ENCODE measurements around the gene NAT8L.
A peak's percentile ranks its signal among the peaks of the same experiment; 100 is the strongest.

NAT8L gene

DNA sequence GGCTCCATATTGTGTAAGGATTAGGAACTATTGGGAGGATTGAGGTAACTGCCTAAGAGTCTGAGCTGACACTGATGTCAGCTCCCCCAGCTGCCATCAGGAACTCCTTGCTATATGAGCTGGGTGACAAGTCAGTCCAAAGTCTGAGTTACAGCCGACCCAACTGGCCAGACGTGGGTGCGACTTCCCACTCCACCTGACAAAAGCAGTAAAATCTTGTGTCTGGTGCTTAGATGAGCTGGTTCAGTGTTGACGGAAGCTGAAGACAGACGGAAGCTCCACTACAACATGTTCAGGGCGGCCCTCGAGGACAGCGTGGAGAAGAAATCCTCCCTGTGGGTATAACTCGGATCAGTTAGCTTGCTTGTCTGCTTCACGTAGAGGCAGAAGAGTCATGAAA lies 22.8 kb upstream of the NAT8L start:
- no peak overlapping the region for H3K4me3 ChIP-seq (ENCODE audit: low read depth, low read length)
- TF ChIP-seq, protein P1, sequence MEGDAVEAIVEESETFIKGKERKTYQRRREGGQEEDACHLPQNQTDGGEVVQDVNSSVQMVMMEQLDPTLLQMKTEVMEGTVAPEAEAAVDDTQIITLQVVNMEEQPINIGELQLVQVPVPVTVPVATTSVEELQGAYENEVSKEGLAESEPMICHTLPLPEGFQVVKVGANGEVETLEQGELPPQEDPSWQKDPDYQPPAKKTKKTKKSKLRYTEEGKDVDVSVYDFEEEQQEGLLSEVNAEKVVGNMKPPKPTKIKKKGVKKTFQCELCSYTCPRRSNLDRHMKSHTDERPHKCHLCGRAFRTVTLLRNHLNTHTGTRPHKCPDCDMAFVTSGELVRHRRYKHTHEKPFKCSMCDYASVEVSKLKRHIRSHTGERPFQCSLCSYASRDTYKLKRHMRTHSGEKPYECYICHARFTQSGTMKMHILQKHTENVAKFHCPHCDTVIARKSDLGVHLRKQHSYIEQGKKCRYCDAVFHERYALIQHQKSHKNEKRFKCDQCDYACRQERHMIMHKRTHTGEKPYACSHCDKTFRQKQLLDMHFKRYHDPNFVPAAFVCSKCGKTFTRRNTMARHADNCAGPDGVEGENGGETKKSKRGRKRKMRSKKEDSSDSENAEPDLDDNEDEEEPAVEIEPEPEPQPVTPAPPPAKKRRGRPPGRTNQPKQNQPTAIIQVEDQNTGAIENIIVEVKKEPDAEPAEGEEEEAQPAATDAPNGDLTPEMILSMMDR (IDR thresholded peaks at IDR 0.05; ENCODE audit: low read depth, low read length, missing control alignments) = no peak
- no peak for DNase-seq (ENCODE audit: low read depth)

DNA sequence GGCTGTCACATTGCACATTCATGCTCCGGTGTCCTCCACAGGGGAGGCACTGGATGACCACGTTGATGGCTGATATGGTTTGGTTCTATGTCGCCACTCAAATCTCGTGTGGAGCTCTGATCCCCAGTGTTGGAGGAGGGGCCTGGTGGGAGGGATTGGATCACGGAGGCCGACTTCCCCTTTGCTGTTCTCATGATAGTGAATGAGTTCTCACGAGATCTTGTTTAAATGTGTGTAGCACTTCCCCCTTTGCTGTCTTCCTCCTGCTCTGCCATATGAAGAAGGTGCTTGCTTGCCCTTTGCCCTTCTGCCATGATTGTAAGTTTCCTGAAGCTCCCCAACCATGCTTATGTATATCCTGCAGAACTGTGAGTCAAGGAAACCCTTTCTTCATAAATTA lies 22.3 kb upstream of the NAT8L start:
- TF ChIP-seq, protein P1 (IDR thresholded peaks at IDR 0.05; ENCODE audit: low read depth, low read length, missing control alignments) = no peak
- no peak for DNase-seq (ENCODE audit: low read depth)

DNA sequence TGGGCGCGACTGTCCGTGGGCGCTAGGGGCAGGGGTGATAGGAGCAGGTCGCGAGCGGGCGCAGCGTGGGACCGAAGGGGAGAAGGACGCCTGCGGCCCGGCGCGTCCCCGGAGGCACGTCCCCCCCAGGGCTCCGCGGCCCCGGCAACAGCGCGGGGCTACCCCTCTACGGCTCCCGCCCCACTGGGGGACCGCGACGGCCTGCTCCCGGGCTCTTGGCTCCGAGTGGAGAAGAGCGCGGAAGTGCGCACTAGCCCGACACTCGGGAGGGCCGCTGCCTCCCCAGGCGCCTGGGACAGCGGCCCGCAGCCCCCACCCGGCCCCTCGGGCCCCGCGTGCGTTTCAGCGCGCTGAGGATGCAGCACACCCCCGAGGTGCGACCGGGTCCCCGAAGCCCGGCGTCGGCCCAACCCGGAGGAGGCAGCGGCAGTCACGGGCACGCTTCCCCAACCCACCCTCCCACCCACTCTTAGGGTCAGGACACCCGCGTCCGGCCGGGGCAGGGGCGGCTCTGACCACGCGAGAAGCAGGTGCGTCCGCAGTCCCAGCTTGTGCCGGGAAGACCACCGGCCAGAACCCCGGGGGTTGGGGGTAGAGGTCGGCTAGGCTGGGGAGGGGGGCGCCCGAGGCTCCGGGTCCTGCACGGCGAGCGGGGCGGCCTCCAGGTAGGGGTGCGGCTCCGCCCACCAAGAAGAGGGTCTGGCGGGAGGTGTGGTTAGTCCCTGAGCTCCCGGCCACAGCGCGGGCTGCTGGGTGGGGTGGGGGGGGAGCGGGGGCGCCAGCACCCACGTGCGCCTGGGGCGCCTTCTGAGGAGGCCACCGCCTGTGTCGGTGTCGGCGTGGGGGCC lies 18.5 kb upstream of the NAT8L start:
- TF ChIP-seq, protein P1 (IDR thresholded peaks at IDR 0.05; ENCODE audit: low read depth, low read length, missing control alignments) = no peak
- no peak overlapping the region for H3K4me3 ChIP-seq (ENCODE audit: low read depth, low read length)
- DNase-seq (ENCODE audit: low read depth) = no peak

More for the DNA sequence above, 22.3 kb upstream of the NAT8L start:
- H3K4me3 ChIP-seq (ENCODE audit: low read depth, low read length) = no peak overlapping the region

DNA sequence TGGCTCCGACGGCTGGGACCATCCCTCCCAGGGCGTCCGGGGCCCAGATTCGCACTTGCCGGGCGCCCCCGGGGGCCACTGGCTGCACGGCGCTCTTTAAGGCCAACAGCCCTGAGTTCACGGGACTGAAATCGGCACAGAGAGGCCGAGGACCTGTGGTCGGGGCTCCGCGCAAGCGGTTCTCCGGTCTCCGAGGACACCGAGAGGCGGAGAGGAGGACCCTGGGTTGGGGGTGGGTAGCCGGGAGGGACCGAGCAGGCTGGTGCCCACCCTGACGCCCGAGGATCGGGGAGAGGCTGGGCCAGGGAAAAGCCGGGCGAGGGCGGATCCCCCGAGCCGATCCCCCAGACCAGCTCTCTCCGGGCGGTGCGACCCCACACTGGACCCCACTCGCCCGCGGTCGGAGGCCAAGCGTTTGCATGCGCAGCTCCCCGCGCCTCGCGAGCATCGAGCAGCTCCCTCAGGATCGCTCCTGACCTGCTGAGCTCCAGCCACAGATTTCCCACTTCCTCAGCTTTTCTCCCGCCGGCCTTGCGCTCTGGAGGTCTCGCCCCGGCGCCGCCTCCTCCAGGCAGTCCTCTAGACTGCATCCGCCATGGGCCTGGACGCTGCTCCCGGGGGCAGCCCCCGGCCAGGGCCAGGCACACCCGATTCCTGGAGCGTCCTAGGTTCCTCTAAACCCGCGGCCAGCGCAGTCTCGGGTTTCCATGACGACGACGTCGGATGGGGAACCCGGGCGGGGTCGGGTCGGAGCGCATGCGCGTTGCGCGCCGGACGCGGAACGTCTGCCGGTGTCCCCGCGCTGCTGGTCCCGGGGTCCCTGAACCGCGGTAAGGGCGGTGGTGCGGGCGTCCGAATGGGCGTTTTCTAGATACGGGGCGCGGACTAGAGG lies 17.6 kb upstream of the NAT8L start:
- DNase-seq (ENCODE audit: low read depth) = peak; percentile 37
- peak overlapping the region; percentile 51 for H3K4me3 ChIP-seq (ENCODE audit: low read depth, low read length)
- TF ChIP-seq, protein P1 (IDR thresholded peaks at IDR 0.05; ENCODE audit: low read depth, low read length, missing control alignments) = no peak

DNA sequence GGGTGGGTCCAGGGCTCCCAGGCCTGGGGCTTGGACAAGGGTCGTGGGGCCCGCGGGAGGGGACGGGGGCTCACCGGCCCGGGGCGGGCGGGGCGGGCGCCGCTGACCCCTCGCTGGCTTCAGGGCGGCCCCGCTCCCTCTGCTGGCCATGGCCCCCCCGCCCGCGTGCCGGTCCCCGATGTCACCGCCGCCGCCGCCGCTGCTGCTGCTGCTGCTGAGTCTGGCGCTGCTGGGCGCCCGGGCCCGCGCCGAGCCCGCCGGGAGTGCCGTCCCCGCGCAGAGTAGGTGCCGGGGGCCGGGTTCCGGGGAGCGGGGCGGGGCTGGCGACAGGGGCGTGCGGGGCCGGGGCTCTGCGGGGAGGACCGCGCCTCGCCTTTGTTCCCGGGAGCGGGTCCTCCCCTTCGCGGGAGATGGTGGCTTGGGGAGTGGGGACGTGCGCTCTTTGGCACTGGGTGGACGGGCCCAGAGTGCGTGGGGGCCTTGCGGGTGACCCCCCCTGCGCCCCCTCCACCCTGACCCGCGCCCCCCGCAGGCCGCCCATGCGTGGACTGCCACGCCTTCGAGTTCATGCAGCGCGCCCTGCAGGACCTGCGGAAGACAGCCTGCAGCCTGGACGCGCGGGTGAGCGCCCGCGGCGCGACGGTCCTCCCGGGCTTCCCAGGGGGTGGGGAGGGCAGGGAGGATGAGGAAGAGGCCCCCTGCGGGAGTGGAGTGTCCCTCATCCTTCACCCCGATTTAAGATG lies 16.8 kb upstream of the NAT8L start:
- TF ChIP-seq, protein P1 (IDR thresholded peaks at IDR 0.05; ENCODE audit: low read depth, low read length, missing control alignments) = no peak
- H3K4me3 ChIP-seq (ENCODE audit: low read depth, low read length) = peak overlapping the region; percentile 51
- no peak for DNase-seq (ENCODE audit: low read depth)

DNA sequence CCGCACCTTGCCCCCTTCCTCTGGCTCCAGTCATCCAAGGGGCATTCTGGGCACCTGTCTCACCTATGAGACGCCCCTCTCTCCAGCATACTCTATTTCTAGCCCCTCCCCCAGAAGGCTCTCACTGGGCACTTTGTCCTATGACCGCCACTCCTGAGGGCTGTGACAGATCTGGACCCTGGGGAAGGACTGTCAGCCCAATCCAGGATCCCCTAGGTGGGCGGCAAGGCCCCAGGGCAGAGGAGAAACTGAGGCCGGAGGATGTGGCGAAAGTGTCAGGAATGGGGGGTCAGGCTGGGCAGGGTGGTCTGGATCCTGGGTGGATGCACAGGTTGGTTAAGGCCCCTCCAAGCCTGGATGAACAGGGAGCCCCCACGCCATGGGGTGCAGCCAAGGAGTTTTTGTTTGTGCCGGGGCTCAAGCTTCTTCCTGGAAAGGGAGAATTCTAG lies 16.2 kb upstream of the NAT8L start:
- TF ChIP-seq, protein P1 (IDR thresholded peaks at IDR 0.05; ENCODE audit: low read depth, low read length, missing control alignments) = no peak
- H3K4me3 ChIP-seq (ENCODE audit: low read depth, low read length) = no peak overlapping the region
- DNase-seq (ENCODE audit: low read depth) = no peak
